Measurements from ENCODE around the gene GYPE.
"Not testable (repeated sequence)": the region's sequence is repeated elsewhere in the genome, so short reads cannot be mapped to it uniquely, and the experiment has no call there.

GYPE gene

DNA sequence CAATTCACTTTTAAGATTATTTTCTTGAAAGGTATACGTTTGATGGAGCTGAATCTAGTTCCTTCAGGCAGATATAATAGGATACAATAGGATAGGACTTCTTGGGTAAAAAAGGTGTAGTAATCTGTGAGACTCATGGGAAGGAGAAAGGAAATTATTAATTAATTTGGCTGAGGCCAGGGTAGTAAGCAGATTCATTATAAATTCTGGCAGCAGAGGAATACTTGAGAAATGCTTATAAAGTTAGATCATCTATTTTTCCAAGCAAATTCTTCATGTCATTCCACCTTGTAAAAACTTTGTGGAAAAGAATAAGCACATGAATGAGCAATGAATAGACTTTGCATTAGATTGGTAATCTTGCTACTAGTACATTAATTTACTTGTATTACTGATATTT lies 46.9 kb downstream of the GYPE start:
- TF ChIP-seq, protein P1, sequence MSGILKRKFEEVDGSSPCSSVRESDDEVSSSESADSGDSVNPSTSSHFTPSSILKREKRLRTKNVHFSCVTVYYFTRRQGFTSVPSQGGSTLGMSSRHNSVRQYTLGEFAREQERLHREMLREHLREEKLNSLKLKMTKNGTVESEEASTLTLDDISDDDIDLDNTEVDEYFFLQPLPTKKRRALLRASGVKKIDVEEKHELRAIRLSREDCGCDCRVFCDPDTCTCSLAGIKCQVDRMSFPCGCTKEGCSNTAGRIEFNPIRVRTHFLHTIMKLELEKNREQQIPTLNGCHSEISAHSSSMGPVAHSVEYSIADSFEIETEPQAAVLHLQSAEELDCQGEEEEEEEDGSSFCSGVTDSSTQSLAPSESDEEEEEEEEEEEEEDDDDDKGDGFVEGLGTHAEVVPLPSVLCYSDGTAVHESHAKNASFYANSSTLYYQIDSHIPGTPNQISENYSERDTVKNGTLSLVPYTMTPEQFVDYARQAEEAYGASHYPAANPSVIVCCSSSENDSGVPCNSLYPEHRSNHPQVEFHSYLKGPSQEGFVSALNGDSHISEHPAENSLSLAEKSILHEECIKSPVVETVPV (CRISPR knock-in tag; IDR thresholded peaks at IDR 0.05), result no peak
- TF ChIP-seq BACH2 (CRISPR knock-in tag; IDR thresholded peaks at IDR 0.05; ENCODE audit: borderline replicate concordance) (no peak), RARB (CRISPR knock-in tag; IDR thresholded peaks at IDR 0.05) (no peak), ZNF70 (CRISPR knock-in tag; IDR thresholded peaks at IDR 0.05) (no peak), ZC3H10 (CRISPR knock-in tag; IDR thresholded peaks at IDR 0.05) (no peak)
- TF ChIP-seq, protein P2, sequence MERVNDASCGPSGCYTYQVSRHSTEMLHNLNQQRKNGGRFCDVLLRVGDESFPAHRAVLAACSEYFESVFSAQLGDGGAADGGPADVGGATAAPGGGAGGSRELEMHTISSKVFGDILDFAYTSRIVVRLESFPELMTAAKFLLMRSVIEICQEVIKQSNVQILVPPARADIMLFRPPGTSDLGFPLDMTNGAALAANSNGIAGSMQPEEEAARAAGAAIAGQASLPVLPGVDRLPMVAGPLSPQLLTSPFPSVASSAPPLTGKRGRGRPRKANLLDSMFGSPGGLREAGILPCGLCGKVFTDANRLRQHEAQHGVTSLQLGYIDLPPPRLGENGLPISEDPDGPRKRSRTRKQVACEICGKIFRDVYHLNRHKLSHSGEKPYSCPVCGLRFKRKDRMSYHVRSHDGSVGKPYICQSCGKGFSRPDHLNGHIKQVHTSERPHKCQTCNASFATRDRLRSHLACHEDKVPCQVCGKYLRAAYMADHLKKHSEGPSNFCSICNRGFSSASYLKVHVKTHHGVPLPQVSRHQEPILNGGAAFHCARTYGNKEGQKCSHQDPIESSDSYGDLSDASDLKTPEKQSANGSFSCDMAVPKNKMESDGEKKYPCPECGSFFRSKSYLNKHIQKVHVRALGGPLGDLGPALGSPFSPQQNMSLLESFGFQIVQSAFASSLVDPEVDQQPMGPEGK (CRISPR knock-in tag; IDR thresholded peaks at IDR 0.05; ENCODE audit: borderline replicate concordance), result no peak
- TF ChIP-seq, protein P3, sequence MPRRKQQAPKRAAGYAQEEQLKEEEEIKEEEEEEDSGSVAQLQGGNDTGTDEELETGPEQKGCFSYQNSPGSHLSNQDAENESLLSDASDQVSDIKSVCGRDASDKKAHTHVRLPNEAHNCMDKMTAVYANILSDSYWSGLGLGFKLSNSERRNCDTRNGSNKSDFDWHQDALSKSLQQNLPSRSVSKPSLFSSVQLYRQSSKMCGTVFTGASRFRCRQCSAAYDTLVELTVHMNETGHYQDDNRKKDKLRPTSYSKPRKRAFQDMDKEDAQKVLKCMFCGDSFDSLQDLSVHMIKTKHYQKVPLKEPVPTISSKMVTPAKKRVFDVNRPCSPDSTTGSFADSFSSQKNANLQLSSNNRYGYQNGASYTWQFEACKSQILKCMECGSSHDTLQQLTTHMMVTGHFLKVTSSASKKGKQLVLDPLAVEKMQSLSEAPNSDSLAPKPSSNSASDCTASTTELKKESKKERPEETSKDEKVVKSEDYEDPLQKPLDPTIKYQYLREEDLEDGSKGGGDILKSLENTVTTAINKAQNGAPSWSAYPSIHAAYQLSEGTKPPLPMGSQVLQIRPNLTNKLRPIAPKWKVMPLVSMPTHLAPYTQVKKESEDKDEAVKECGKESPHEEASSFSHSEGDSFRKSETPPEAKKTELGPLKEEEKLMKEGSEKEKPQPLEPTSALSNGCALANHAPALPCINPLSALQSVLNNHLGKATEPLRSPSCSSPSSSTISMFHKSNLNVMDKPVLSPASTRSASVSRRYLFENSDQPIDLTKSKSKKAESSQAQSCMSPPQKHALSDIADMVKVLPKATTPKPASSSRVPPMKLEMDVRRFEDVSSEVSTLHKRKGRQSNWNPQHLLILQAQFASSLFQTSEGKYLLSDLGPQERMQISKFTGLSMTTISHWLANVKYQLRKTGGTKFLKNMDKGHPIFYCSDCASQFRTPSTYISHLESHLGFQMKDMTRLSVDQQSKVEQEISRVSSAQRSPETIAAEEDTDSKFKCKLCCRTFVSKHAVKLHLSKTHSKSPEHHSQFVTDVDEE (CRISPR knock-in tag; IDR thresholded peaks at IDR 0.05), result no peak
- TF ChIP-seq, protein P4, sequence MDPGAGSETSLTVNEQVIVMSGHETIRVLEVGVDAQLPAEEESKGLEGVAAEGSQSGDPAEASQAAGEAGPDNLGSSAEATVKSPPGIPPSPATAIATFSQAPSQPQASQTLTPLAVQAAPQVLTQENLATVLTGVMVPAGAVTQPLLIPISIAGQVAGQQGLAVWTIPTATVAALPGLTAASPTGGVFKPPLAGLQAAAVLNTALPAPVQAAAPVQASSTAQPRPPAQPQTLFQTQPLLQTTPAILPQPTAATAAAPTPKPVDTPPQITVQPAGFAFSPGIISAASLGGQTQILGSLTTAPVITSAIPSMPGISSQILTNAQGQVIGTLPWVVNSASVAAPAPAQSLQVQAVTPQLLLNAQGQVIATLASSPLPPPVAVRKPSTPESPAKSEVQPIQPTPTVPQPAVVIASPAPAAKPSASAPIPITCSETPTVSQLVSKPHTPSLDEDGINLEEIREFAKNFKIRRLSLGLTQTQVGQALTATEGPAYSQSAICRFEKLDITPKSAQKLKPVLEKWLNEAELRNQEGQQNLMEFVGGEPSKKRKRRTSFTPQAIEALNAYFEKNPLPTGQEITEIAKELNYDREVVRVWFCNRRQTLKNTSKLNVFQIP (CRISPR knock-in tag; IDR thresholded peaks at IDR 0.05; ENCODE audit: borderline replicate concordance, low read depth), result no peak
- ATAC-seq, result no peak

DNA sequence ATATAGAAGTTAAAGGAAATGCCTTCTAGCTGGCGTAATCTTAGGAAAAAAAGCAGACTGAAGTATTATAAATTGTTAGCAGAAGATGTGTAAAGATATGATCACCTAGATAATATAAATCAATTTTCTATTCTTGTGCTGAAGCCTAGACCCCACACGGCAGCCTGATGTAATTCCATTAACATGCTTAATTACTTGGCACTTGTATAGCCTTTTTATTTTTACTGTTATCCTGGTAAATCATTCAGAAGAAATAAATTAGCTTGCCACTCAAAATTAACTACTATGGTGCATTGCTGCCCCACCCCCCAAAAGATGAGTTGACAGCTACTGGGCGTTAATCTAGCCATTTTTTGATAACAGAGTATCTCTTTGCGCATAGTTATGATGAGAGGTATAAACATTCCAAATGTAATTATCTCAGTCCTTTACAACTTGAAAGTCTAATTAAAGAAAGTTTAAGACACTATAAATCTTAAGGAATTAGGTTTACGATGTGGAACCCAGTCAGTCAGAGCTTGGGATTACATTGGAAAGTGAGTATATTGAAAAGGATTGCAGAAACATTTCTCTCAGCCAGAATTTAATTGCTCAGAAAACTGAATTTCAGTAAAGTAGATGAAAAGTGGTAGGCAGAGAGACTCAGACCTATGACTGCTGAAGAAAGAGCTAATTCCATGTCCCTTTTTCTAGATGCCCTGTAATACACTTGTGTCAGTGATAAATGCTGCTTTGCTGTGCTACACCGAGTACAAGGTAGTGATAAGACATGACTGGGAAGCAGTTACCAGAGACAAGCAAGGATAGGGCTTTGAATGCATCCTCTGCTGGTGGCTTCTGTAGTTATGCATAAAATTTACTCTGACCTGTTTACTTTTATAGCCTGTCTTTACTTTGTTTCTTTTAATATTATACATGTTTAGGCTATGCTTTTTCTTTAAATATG lies 47.7 kb downstream of the GYPE start:
- not testable (repeated sequence) for ATAC-seq

DNA sequence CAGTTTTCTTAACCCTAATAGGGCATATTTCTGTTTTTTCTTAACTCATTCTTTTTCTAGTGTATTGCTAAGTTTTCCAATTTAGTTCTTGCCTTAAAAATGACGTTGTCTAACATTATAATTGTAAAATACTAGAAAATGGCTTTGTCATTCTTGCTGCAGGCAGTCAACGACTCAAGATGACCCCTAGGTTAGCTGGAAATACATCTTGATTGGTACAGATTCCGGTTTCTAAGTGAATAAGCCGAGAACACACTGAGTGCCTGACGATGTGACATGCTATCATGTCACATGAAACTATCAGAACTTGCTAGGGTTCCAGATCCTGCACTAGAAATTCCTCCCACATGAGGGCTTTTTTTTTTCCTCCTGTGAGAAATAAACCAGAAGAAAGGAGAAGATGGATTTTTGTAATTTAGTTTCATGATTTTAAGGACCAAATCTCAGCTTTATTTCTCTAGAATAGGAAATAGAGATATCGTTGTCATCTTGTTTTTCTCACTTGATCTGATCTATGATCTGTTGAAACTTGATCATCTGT lies 49.3 kb downstream of the GYPE start:
- not testable (repeated sequence) for ATAC-seq

DNA sequence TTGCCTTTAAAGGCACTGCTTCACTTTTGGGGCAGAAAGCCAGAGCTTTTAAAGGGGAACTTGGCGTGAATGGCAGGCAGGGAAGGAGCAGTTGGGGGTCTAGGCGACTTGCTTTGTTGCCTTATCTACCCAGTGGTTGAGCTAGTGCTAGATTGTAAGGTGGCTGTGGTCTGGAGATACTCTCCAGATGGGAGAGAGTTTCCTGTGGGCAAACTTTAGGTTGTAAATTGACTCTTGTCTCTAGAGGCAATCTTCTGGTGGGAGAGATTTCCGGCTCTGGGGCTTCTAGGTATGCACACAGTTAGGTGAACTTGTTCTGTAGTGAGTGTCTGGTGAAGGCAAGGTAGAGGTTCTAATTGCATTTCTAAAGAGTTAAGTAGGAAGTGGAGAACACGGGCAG lies 50.7 kb downstream of the GYPE start:
- not testable (repeated sequence) for ATAC-seq

DNA sequence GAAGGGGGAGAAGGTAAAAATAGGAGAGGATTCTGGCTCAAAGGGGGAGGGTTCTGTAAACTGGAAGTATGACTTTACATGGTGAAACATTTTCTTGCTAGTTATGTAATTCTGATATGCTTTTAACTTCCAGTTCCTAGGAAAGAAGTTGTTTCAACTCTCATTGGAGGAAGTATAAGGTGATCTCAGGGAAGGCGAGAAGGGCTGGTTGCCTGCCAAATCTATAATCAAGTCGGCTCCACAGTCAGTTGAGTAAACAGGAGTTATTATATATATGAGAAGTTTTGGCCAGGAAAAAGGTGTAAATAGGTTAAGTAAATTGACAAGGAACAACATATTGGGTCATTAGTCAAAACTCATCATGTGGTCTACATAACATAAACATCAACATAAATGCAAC lies 56.1 kb downstream of the GYPE start:
- not testable (repeated sequence) for ATAC-seq

DNA sequence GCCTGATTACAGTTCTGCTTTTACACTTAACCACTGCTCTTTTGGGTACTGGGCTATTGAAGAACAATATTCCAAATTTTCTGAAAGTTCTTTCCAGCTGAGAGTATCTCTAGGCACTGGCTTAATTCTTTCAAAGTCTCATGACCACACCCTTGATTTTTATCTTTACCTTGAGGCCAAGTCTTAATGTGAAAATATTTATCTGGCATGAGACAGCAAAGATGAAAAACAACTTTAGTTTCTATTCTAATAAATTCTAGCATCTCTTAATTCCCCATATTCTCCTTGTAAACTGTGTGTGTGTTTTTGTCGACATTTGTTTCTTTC lies 61.9 kb downstream of the GYPE start:
- not testable (repeated sequence) for ATAC-seq

DNA sequence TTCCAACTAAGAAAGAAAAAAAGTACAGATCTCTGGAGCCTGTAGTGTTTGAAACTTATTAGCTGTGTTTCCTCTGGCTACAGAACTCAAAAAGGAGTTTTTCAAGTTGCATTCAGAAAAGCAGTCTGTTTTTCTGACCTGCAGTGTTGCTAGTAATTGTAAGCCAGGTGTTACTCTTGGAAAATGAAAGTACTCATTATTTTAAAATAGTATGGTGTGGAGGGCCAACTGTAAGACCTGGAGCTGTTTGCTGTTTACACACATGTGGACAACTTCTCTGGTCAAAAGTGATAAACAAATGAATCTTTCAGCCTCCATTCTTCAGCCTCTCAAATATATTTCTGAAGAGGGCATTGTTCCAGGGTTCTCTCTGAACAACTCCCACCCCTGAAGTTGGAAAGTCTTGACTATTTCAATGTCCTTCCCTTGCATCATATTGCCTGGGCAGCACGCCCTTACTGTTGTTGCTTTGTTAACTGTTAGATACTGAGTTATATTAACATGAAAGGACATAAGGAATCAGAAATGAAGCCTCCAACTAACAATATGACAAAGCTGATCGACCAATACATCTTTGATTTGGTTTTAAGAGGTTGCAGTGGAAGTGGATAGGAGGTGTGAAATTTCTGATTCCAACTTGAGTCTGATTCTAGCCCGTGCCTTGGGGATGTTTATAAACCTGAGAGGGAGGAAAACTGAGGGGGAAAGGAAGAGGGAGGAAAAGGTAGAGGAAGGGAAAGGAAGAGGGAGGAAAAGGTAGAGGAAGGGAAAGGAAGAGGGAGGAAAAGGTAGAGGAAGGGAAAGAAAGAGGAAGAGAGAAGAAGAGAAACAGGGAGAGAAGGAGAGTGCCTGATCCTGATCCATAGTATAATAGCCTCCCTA lies 62.5 kb downstream of the GYPE start:
- ATAC-seq, result not testable (repeated sequence)

DNA sequence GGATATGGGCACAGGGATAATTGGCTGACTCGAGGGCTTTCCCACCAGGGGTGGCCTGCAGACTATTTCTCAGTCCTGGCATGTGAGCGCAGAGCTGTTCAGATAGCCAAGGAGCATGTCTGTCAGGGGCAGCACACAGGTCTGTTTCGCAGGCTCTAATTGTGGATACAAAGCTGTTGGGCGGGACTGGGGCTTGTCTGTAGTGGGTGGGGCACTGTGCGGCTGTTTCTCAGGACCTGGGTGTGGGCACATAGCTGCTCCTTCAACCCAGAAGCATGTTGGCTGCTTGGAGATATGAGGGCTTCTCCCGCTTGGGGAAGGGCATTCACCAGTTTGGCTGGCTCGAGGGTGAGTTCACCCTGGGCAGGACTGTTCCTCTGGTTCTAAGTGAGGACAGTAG lies 65.9 kb downstream of the GYPE start:
- ATAC-seq, result not testable (repeated sequence)

DNA sequence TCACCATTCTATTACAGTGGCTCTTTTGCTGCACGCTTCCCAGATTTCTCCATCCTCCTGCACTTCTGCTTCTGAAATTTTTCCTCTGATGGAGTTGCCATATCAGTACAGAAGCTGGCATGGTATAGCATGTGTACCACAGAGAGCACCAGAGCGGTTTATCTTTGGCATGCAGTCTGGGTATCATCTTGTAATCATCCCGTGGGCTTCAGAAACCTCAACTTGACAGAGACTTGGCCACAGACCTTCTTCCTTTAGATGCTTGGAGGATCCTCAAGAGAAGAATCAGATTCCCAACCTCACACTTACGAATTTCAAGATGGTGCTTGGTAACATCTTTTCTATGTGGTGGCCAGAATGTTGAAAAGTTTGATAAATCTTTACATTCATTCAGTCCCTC lies 71.2 kb downstream of the GYPE start:
- not testable (repeated sequence) for ATAC-seq

DNA sequence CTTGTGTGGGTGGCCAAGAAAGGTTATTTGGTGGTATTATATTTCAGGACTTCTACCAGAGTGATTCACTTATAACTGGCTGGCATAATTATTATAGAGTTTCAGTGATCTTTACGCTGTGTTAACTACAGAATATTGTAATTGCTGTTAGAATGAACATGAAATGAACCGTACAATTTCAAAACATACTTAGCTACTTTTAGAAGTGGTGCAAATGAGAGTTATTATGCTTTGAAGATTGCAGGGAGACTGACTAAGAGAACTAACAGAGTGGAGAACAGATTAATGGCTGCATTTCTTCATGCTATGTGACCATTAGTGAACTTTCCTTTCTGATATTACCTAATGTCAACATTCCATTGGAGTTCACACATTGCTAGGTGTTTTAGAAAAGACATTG lies 71.7 kb downstream of the GYPE start:
- ATAC-seq, result not testable (repeated sequence)

DNA sequence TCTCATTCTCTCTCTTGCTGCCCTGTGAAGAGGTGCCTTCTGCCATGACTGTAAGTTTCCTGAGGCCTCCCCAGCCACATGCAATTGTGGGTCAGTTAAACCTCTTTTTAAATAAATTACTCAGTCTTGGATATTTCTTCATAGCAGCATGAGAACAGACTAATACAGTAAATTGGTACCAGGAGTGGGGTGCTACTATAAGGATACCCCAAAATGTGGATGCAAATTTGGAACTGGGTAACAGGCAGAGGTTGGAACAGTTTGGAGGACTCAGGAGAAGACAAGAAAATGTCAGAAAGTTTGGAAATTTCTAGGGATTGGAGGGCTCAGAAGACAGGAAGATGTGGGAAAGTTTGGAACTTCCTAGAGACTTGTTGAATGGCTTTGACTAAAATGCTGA lies 74.8 kb downstream of the GYPE start:
- ATAC-seq, result not testable (repeated sequence)

DNA sequence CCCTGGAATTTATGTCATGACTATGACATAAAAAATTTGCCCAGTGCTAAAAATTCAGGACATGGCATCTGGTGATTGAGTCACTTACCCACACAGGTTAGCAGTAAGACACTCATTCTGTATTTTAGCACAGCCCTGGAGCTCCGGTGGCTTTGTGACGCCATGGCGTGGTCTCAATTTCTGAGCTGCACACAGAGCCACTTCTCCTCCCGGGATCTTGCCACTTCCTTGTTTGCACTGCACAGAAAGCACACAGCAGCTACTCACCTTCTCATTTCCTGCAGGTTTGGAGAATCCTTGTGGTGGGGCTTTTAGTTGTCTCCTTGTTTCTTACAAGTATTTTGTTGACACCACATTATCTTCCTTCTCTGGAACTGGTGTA lies 76.1 kb downstream of the GYPE start:
- ATAC-seq, result peak; percentile 51

Measured in SK-N-SH treated with all-trans-retinoic acid at 6 μM for 48 hours (cell line).